ENCODE results near the gene TADA1.

GRCh38 chr1:166884971-166885370 is 8.9 kb upstream of the TADA1 start:
- TF ChIP-seq CTCF (IDR thresholded peaks at IDR 0.05): no peak
- TF ChIP-seq POLR2A (IDR thresholded peaks at IDR 0.05): no peak

Data from tibial nerve (tissue), 3 donors.